ENCODE data around the gene SCAMP1.

DNA sequence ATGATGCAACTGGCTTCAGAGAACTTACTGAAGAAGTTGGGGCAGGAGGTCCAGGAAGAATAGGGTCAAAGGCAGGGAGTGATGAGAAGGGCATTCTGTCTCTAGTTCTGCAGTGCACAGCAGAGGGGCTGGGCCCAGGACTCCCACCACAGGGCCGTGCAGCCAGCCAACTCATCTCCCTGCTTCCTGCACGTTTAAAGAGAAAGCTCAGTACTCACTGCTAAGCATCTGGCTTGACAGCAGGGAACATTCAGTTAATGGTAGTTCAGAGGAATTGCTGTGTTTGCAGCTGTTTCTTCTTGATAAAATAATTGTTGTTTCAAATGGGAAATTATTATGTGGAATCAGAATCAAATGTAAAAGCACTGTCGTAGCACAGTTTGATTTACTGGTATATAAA, 25.6 kb upstream of the SCAMP1 start:
- no peak for TF ChIP-seq EZH2 (IDR thresholded peaks at IDR 0.05; ENCODE audit: low read length, unreplicated experiment)
- TF ChIP-seq, protein P1, sequence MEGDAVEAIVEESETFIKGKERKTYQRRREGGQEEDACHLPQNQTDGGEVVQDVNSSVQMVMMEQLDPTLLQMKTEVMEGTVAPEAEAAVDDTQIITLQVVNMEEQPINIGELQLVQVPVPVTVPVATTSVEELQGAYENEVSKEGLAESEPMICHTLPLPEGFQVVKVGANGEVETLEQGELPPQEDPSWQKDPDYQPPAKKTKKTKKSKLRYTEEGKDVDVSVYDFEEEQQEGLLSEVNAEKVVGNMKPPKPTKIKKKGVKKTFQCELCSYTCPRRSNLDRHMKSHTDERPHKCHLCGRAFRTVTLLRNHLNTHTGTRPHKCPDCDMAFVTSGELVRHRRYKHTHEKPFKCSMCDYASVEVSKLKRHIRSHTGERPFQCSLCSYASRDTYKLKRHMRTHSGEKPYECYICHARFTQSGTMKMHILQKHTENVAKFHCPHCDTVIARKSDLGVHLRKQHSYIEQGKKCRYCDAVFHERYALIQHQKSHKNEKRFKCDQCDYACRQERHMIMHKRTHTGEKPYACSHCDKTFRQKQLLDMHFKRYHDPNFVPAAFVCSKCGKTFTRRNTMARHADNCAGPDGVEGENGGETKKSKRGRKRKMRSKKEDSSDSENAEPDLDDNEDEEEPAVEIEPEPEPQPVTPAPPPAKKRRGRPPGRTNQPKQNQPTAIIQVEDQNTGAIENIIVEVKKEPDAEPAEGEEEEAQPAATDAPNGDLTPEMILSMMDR (conservative IDR thresholded peaks at IDR 0.05; ENCODE audit: low read depth, low read length), result no peak

All from PC-3 (cell line).